GM18873 (cell line): ENCODE data around the gene TRAM2.

Experiments
- ATAC-seq: cut with Tn5 transposase; IDR thresholded peaks from one replicate; pipeline ENCODE4 v1.9.1; 2021; ENCODE audit warnings: mild to moderate bottlenecking, moderate library complexity, moderate number of reproducible peaks; ENCODE audit not compliant: unreplicated experiment, low FRiP score

The TRAM2 gene

GRCh38 chr6:52571099-52571755 lies 5.6 kb downstream of the TRAM2 start:
- no peak for ATAC-seq

GRCh38 chr6:52570291-52570700 lies 6.6 kb downstream of the TRAM2 start:
- no peak for ATAC-seq

GRCh38 chr6:52568320-52568719 lies 8.5 kb downstream of the TRAM2 start:
- ATAC-seq = no peak

GRCh38 chr6:52566853-52567279 lies 10.0 kb downstream of the TRAM2 start:
- ATAC-seq = no peak

GRCh38 chr6:52566201-52566600 lies 10.7 kb downstream of the TRAM2 start:
- ATAC-seq = peak; percentile 89

GRCh38 chr6:52564856-52565255 lies 12.0 kb downstream of the TRAM2 start:
- ATAC-seq = no peak

- no peak for ATAC-seq
Observed at GRCh38 chr6:52562911-52563310, 13.9 kb downstream of the TRAM2 start.

- no peak for ATAC-seq
Observed at GRCh38 chr6:52560462-52560861, 16.4 kb downstream of the TRAM2 start.

- no peak for ATAC-seq
Observed at GRCh38 chr6:52558266-52559000, 18.4 kb downstream of the TRAM2 start.

GRCh38 chr6:52557389-52558265 lies 19.2 kb downstream of the TRAM2 start:
- ATAC-seq = no peak

GRCh38 chr6:52555518-52556233 lies 21.2 kb downstream of the TRAM2 start:
- ATAC-seq = no peak

- no peak for ATAC-seq
Observed at GRCh38 chr6:52554684-52555280, 22.1 kb downstream of the TRAM2 start.

GRCh38 chr6:52553719-52554118 lies 23.1 kb downstream of the TRAM2 start:
- ATAC-seq = no peak

- no peak for ATAC-seq
Observed at GRCh38 chr6:52553158-52553557, 23.7 kb downstream of the TRAM2 start.

GRCh38 chr6:52552278-52552643 lies 24.6 kb downstream of the TRAM2 start:
- ATAC-seq = peak; percentile 97

- ATAC-seq = no peak
Observed at GRCh38 chr6:52551483-52552277, 25.2 kb downstream of the TRAM2 start.

GRCh38 chr6:52550870-52551269 lies 26.0 kb downstream of the TRAM2 start:
- ATAC-seq = no peak

- no peak for ATAC-seq
Observed at GRCh38 chr6:52550014-52550575, 26.8 kb downstream of the TRAM2 start.

GRCh38 chr6:52549428-52549827 lies 27.4 kb downstream of the TRAM2 start:
- ATAC-seq = no peak
